HS-27A (cell line): Measurements from ENCODE around the gene SLC25A4.

Experiments
- DNase-seq: peaks from one replicate; pipeline ENCODE4 v3.0.0-alpha.2; 2012; ENCODE audit warnings: low read depth, missing footprints

The SLC25A4 gene

GRCh38 chr4:185120631-185120946 lies 22.5 kb upstream of the SLC25A4 start:
- no peak for DNase-seq

- DNase-seq, result no peak
Measured at GRCh38 chr4:185122681-185123345, 20.3 kb upstream of the SLC25A4 start.

GRCh38 chr4:185124006-185124405 lies 19.1 kb upstream of the SLC25A4 start:
- DNase-seq, result no peak

- no peak for DNase-seq
Measured at GRCh38 chr4:185127021-185127925, 15.8 kb upstream of the SLC25A4 start.

GRCh38 chr4:185128272-185129119 lies 14.6 kb upstream of the SLC25A4 start:
- no peak for DNase-seq

- DNase-seq, result no peak
Measured at GRCh38 chr4:185134307-185134869, 8.7 kb upstream of the SLC25A4 start.

GRCh38 chr4:185137233-185137925 lies 5.7 kb upstream of the SLC25A4 start:
- no peak for DNase-seq

- DNase-seq, result no peak
Measured at GRCh38 chr4:185138161-185138560, 4.9 kb upstream of the SLC25A4 start.

GRCh38 chr4:185139736-185140135 lies 3.3 kb upstream of the SLC25A4 start:
- DNase-seq, result no peak

- DNase-seq, result no peak
Measured at GRCh38 chr4:185141777-185142176, 1.3 kb upstream of the SLC25A4 start.

- DNase-seq, result no peak
Measured at GRCh38 chr4:185142564-185142911, 528 bp upstream of the SLC25A4 start.

- DNase-seq, result no peak
Measured at GRCh38 chr4:185143601-185143969, 519 bp downstream of the SLC25A4 start.

- no peak for DNase-seq
Measured at GRCh38 chr4:185144601-185145240, 1.7 kb downstream of the SLC25A4 start.

- no peak for DNase-seq
Measured at GRCh38 chr4:185145572-185145971, 2.5 kb downstream of the SLC25A4 start.

- DNase-seq, result no peak
Measured at GRCh38 chr4:185149392-185149791, 6.3 kb downstream of the SLC25A4 start.

- DNase-seq, result no peak
Measured at GRCh38 chr4:185151296-185151695, 8.2 kb downstream of the SLC25A4 start.

GRCh38 chr4:185165605-185166063 lies 22.6 kb downstream of the SLC25A4 start:
- no peak for DNase-seq

GRCh38 chr4:185167234-185167633 lies 24.2 kb downstream of the SLC25A4 start:
- no peak for DNase-seq

GRCh38 chr4:185171373-185172071 lies 28.5 kb downstream of the SLC25A4 start:
- no peak for DNase-seq

GRCh38 chr4:185179488-185179887 lies 36.4 kb downstream of the SLC25A4 start:
- DNase-seq, result no peak

GRCh38 chr4:185182239-185182638 lies 39.2 kb downstream of the SLC25A4 start:
- DNase-seq, result no peak
